ENCODE results near the gene JAZF1. TPM values are rescaled to one million over a fixed set of nuclear protein-coding genes. Genes with fewer than 3 reads are reported as not detected.

The JAZF1 gene
- total RNA-seq, result 1 to 10 TPM; 4.6 to 8.3 TPM
- 1 to 10 TPM; 3.7 to 4.7 TPM for polyA plus RNA-seq

GRCh38 chr7:28180364-28181147 lies at the start of gene JAZF1:
Gene JAZF1 (minus strand): TSS chr7:28180795.
- peaks cover 0 to 3% of the 10 kb centered on the region in 2 donors for H3K27me3 Mint-ChIP-seq

GRCh38 chr7:28230261-28230660 lies 49.7 kb upstream of the JAZF1 start:
- intact Hi-C loops (cut with micrococcal nuclease), result no loop called here
- no peak overlapping the region for H3K4me3 Mint-ChIP-seq
- no peak overlapping the region for H3K27ac Mint-ChIP-seq
- no peaks in the 10 kb centered on the region for H3K36me3 ChIP-seq (ENCODE audit: insufficient read depth, low read length)
- ChIA-PET POLR2A (ENCODE audit: partially characterized antibody) (no interaction called here), CTCF (ENCODE audit: partially characterized antibody) (no interaction called here)
- H3K27me3 ChIP-seq (ENCODE audit: insufficient read depth, low read length), result no peaks in the 10 kb centered on the region
- no peaks in the 10 kb centered on the region for H3K4me1 ChIP-seq (ENCODE audit: insufficient read depth, low read length)
- H3K9me3 ChIP-seq (ENCODE audit: control insufficient read depth in 1 of 2, low read length in 2 of 2), result no peaks in the 10 kb centered on the region
- H3K27ac ChIP-seq (ENCODE audit: low read depth, low read length), result no peak overlapping the region
- no peaks in the 10 kb centered on the region for H3K9me3 Mint-ChIP-seq
- DNase-seq, result no peak
- H3K4me1 Mint-ChIP-seq, result no peaks in the 10 kb centered on the region
- no peak overlapping the region for H3K4me3 ChIP-seq (ENCODE audit: low read length in 2 of 2)
- H3K27me3 Mint-ChIP-seq, result peaks cover 0 to 2% of the 10 kb centered on the region in 2 donors
- H3K36me3 Mint-ChIP-seq, result no peaks in the 10 kb centered on the region

More at GRCh38 chr7:28180364-28181147, at the start of gene JAZF1:
- H3K27ac Mint-ChIP-seq, result peak within 1 kb of the TSS; percentile 90 to 98 (median 94)
- Histone ChIP-seq H3K27ac (ENCODE audit: low read depth, low read length) (peak within 1 kb of the TSS; percentile 24), H3K4me3 (ENCODE audit: low read length in 2 of 2) (peak within 1 kb of the TSS in 1 of 2 donors; percentile 44), H3K36me3 (ENCODE audit: insufficient read depth, low read length) (no peaks in the 10 kb centered on the region), H3K27me3 (ENCODE audit: insufficient read depth, low read length) (no peaks in the 10 kb centered on the region), H3K4me1 (ENCODE audit: insufficient read depth, low read length) (peaks cover 14% of the 10 kb centered on the region), H3K9me3 (ENCODE audit: control insufficient read depth in 1 of 2, low read length in 2 of 2) (no peaks in the 10 kb centered on the region)
- ChIA-PET POLR2A (ENCODE audit: partially characterized antibody) (interaction anchor here (1.0 kb wide), 1 partner anchor 440 kb away, joined by 3 read pairs; the partner anchor contains the start of gene TAX1BP1), CTCF (ENCODE audit: partially characterized antibody) (interaction anchor here (1.0 kb wide), 1 partner anchor 12 kb away, joined by 3 read pairs; no protein-coding TSS in a partner anchor)
- peaks cover 0 to 9% of the 10 kb centered on the region in 2 donors for H3K36me3 Mint-ChIP-seq
- intact Hi-C loops (cut with micrococcal nuclease), result loop anchor here (5.0 kb wide), 1 partner anchor 1318 kb away; the partner anchor contains the start of gene SKAP2
- peaks cover 15 to 20% (median 18%) of the 10 kb centered on the region in 4 donors for H3K4me1 Mint-ChIP-seq
- no peaks in the 10 kb centered on the region for H3K9me3 Mint-ChIP-seq
- DNase-seq, result peak; percentile 44 to 76 (median 52)
- peak within 1 kb of the TSS; percentile 86 to 99 (median 90) for H3K4me3 Mint-ChIP-seq

- Histone ChIP-seq H3K36me3 (ENCODE audit: insufficient read depth, low read length) (no peaks in the 10 kb centered on the region), H3K4me3 (ENCODE audit: low read length in 2 of 2) (no peak overlapping the region), H3K27me3 (ENCODE audit: insufficient read depth, low read length) (no peaks in the 10 kb centered on the region), H3K9me3 (ENCODE audit: control insufficient read depth in 1 of 2, low read length in 2 of 2) (no peaks in the 10 kb centered on the region), H3K4me1 (ENCODE audit: insufficient read depth, low read length) (no peaks in the 10 kb centered on the region), H3K27ac (ENCODE audit: low read depth, low read length) (no peak overlapping the region)
- intact Hi-C loops (cut with micrococcal nuclease), result no loop called here
- Mint-ChIP-seq H3K27ac (no peak overlapping the region), H3K9me3 (no peaks in the 10 kb centered on the region), H3K27me3 (peaks cover 0 to 2% of the 10 kb centered on the region in 2 donors), H3K4me3 (no peak overlapping the region), H3K4me1 (no peaks in the 10 kb centered on the region), H3K36me3 (no peaks in the 10 kb centered on the region)
- ChIA-PET CTCF (ENCODE audit: partially characterized antibody) (no interaction called here), POLR2A (ENCODE audit: partially characterized antibody) (no interaction called here)
- no peak for DNase-seq
Observed at GRCh38 chr7:28228396-28228795, 47.8 kb upstream of the JAZF1 start.

- DNase-seq, result no peak
- no peaks in the 10 kb centered on the region for H3K9me3 Mint-ChIP-seq
- H3K36me3 Mint-ChIP-seq, result no peaks in the 10 kb centered on the region
- H3K4me3 Mint-ChIP-seq, result no peak overlapping the region
- H3K27ac ChIP-seq (ENCODE audit: low read depth, low read length), result no peak overlapping the region
- H3K4me1 Mint-ChIP-seq, result no peaks in the 10 kb centered on the region
- H3K4me3 ChIP-seq (ENCODE audit: low read length in 2 of 2), result no peak overlapping the region
- CTCF ChIA-PET (ENCODE audit: partially characterized antibody), result no interaction called here
- H3K9me3 ChIP-seq (ENCODE audit: control insufficient read depth in 1 of 2, low read length in 2 of 2), result no peaks in the 10 kb centered on the region
- intact Hi-C loops (cut with micrococcal nuclease), result no loop called here
- no peaks in the 10 kb centered on the region for H3K4me1 ChIP-seq (ENCODE audit: insufficient read depth, low read length)
- peaks cover 0 to under 1% of the 10 kb centered on the region in 2 donors for H3K27me3 Mint-ChIP-seq
- no peaks in the 10 kb centered on the region for H3K36me3 ChIP-seq (ENCODE audit: insufficient read depth, low read length)
- POLR2A ChIA-PET (ENCODE audit: partially characterized antibody), result no interaction called here
- no peak overlapping the region for H3K27ac Mint-ChIP-seq
- no peaks in the 10 kb centered on the region for H3K27me3 ChIP-seq (ENCODE audit: insufficient read depth, low read length)
Observed at GRCh38 chr7:28226003-28226402, 45.4 kb upstream of the JAZF1 start.

GRCh38 chr7:28225576-28225975 lies 45.0 kb upstream of the JAZF1 start:
- Mint-ChIP-seq H3K4me1 (no peaks in the 10 kb centered on the region), H3K4me3 (no peak overlapping the region), H3K27ac (peak overlapping the region in 1 of 7 donors; percentile 6), H3K36me3 (no peaks in the 10 kb centered on the region), H3K27me3 (no peaks in the 10 kb centered on the region), H3K9me3 (no peaks in the 10 kb centered on the region)
- intact Hi-C loops (cut with micrococcal nuclease), result no loop called here
- H3K27me3 ChIP-seq (ENCODE audit: insufficient read depth, low read length), result no peaks in the 10 kb centered on the region
- CTCF ChIA-PET (ENCODE audit: partially characterized antibody), result no interaction called here
- H3K4me1 ChIP-seq (ENCODE audit: insufficient read depth, low read length), result no peaks in the 10 kb centered on the region
- DNase-seq, result no peak
- H3K9me3 ChIP-seq (ENCODE audit: control insufficient read depth in 1 of 2, low read length in 2 of 2), result no peaks in the 10 kb centered on the region
- no peak overlapping the region for H3K4me3 ChIP-seq (ENCODE audit: low read length in 2 of 2)
- no peaks in the 10 kb centered on the region for H3K36me3 ChIP-seq (ENCODE audit: insufficient read depth, low read length)
- no peak overlapping the region for H3K27ac ChIP-seq (ENCODE audit: low read depth, low read length)
- POLR2A ChIA-PET (ENCODE audit: partially characterized antibody), result no interaction called here

GRCh38 chr7:28224675-28225074 lies 44.1 kb upstream of the JAZF1 start:
- Mint-ChIP-seq H3K4me3 (no peak overlapping the region), H3K9me3 (no peaks in the 10 kb centered on the region), H3K27ac (no peak overlapping the region), H3K36me3 (no peaks in the 10 kb centered on the region), H3K27me3 (no peaks in the 10 kb centered on the region), H3K4me1 (no peaks in the 10 kb centered on the region)
- Histone ChIP-seq H3K4me3 (ENCODE audit: low read length in 2 of 2) (no peak overlapping the region), H3K36me3 (ENCODE audit: insufficient read depth, low read length) (no peaks in the 10 kb centered on the region), H3K27ac (ENCODE audit: low read depth, low read length) (no peak overlapping the region), H3K4me1 (ENCODE audit: insufficient read depth, low read length) (no peaks in the 10 kb centered on the region), H3K27me3 (ENCODE audit: insufficient read depth, low read length) (no peaks in the 10 kb centered on the region), H3K9me3 (ENCODE audit: control insufficient read depth in 1 of 2, low read length in 2 of 2) (no peaks in the 10 kb centered on the region)
- intact Hi-C loops (cut with micrococcal nuclease), result no loop called here
- no peak for DNase-seq
- POLR2A ChIA-PET (ENCODE audit: partially characterized antibody), result no interaction called here
- CTCF ChIA-PET (ENCODE audit: partially characterized antibody), result no interaction called here

- POLR2A ChIA-PET (ENCODE audit: partially characterized antibody), result no interaction called here
- intact Hi-C loops (cut with micrococcal nuclease), result no loop called here
- Mint-ChIP-seq H3K4me3 (no peak overlapping the region), H3K27me3 (peaks cover 0 to 3% of the 10 kb centered on the region in 2 donors), H3K4me1 (no peaks in the 10 kb centered on the region), H3K36me3 (no peaks in the 10 kb centered on the region), H3K27ac (no peak overlapping the region), H3K9me3 (no peaks in the 10 kb centered on the region)
- no peaks in the 10 kb centered on the region for H3K4me1 ChIP-seq (ENCODE audit: insufficient read depth, low read length)
- no peaks in the 10 kb centered on the region for H3K27me3 ChIP-seq (ENCODE audit: insufficient read depth, low read length)
- CTCF ChIA-PET (ENCODE audit: partially characterized antibody), result no interaction called here
- DNase-seq, result no peak
- H3K9me3 ChIP-seq (ENCODE audit: control insufficient read depth in 1 of 2, low read length in 2 of 2), result no peaks in the 10 kb centered on the region
- no peak overlapping the region for H3K27ac ChIP-seq (ENCODE audit: low read depth, low read length)
- H3K36me3 ChIP-seq (ENCODE audit: insufficient read depth, low read length), result no peaks in the 10 kb centered on the region
- H3K4me3 ChIP-seq (ENCODE audit: low read length in 2 of 2), result no peak overlapping the region
Observed at GRCh38 chr7:28224172-28224571, 43.6 kb upstream of the JAZF1 start.

Measured in CD4-positive, alpha-beta memory T cell (primary cell).